GM19025 (cell line): ENCODE results near the gene TMEM87B.

Experiments used
- ATAC-seq: cut with Tn5 transposase; IDR thresholded peaks from one replicate; pipeline ENCODE4 v1.9.1; 2021; ENCODE audit warnings: mild to moderate bottlenecking, low read depth, moderate library complexity; ENCODE audit not compliant: unreplicated experiment

Gene TMEM87B, protein sequence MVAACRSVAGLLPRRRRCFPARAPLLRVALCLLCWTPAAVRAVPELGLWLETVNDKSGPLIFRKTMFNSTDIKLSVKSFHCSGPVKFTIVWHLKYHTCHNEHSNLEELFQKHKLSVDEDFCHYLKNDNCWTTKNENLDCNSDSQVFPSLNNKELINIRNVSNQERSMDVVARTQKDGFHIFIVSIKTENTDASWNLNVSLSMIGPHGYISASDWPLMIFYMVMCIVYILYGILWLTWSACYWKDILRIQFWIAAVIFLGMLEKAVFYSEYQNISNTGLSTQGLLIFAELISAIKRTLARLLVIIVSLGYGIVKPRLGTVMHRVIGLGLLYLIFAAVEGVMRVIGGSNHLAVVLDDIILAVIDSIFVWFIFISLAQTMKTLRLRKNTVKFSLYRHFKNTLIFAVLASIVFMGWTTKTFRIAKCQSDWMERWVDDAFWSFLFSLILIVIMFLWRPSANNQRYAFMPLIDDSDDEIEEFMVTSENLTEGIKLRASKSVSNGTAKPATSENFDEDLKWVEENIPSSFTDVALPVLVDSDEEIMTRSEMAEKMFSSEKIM

GRCh38 chr2:112054847-112055729 lies at the start of gene TMEM87B:
TMEM87B (plus strand) TSS chr2:112055269; CDS start chr2:112055592, 323 bp downstream.
- ATAC-seq = peak; percentile 58

DNA sequence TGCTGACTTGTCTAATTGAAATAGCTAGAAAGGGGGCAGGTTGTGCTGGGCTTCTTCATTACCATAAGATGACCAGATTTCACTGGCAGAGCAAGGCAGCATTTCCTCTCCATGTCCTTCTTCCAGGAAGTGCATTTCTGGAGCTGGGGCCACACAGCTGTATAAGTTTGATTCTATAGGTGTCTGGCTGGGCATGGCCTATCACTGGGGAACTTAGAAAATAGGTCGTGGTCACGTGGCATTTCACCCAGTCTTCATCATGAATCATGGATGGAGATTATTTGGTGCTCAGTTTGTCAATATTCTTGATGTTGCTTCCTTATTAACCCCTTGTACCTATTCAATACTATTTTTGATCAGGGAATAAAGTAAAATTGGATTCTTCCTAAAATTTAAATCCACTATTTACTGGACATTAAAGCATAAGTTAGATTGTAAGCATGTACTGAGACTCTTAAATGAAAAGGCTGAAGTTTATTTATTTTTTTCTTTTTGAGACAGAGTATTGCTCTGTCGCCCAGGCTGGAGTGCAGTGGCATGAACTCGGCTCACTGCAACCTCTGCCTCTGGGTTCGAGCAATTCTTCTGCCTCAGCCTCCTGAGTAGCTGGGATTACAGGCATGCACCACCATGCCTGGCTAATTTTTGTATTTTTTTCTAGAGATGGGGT lies 49.5 kb upstream of the TMEM87B start:
- no peak for ATAC-seq

GRCh38 chr2:112006076-112006410 lies 49.0 kb upstream of the TMEM87B start:
- ATAC-seq = no peak

DNA sequence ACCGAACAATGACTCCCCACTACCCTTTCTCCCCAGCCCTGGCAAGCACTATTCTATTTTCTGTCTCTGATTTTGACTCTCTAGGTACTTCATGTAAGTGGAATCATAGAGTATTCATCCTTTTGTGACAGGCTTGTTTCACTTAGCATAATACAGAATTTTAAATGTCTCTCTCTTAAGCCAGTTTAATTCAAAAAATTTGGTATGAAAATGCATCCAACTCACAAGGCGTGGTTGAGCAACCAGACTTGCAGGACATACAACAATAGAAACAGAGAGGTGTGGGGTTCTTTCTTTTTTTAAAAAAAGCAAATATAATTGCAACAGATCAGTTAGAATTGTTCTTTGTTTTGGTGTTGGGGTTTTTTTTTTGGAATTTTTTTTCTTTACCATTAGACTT lies 47.6 kb upstream of the TMEM87B start:
- no peak for ATAC-seq

DNA sequence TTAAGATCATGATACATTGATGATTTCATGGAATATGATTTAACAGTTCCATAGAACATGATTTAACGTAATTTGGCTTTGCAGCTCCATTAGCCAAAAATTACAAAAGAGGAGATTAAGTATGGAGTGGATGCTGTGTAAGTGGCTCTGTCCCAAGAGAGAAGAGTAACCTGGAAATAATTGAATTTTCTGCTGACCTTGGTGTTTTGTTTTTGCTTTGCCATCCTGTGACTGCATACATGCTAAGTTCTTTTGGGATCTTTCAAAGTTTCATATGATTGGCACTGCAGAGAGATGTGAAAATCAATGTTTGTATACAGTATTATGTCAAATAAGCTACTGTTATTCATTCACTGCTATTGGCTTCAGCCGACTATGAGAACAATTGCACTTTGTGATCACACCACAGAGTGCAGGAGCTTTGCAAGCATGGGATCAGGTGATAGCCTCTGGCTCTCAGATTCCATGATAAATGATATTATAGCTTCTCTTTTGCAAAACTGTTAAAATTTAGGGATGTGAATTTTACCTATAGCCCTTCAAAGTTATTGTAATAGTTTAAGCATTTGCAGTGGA lies 46.1 kb upstream of the TMEM87B start:
- ATAC-seq = no peak

DNA sequence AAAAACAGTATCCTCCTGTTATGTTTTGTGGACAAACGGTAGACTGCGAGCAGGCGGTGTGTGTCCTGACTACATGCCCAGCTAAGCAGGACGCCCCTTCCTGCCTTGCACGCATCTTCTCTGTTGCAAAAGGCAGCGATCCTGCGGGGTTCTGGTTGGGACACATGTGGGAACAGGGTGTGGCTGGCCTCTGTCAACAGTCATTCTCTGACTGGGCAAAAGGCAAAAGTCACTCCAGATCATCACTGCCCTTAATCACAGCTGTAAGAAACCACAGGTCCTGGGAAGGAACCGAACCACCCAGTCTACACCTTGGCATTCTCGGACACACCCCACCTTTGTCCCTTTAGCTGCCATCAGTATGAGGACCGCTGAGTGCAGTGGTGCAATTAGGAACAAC lies 44.3 kb upstream of the TMEM87B start:
- ATAC-seq = no peak

DNA sequence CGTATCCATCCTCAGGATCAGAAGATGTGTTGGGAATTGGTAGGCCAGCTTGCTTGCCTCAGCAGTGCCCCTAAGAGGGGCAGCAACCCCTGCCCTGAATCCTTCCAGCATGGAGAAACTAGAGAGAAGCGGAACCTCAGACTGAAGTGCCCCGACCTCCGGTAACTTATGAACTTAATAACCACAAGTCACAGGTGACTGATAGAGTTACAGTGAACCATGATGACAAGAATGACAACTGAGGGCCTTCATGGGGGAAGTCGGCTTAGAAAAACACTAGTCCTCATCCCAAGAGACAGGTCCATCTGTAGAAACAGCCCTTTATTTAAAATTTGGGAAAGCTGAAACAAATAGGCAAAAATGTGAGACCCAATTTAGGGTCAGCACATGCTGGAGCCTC lies 42.5 kb upstream of the TMEM87B start:
- no peak for ATAC-seq

GRCh38 chr2:112018846-112019245 lies 36.2 kb upstream of the TMEM87B start:
- no peak for ATAC-seq

DNA sequence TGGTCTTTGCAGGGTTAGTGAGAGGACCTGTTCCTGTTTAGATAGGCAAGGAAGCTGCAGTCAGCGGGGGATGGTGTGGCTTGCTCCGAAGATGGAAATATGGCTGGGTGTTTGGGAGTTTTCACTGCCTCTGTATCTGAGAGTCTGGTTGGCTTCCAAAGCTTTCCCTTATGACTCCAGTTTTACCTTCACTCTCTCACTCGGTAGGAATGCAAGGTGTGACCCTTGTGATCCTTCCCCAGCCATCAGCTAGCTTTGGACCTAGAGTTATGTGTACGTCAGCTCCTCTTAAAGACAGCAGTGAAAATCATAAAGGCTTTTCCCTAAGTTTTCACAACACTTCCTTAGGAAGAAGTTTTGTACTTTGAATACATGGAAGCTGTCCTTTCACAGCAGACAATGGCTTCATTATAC lies 35.5 kb upstream of the TMEM87B start:
- no peak for ATAC-seq

DNA sequence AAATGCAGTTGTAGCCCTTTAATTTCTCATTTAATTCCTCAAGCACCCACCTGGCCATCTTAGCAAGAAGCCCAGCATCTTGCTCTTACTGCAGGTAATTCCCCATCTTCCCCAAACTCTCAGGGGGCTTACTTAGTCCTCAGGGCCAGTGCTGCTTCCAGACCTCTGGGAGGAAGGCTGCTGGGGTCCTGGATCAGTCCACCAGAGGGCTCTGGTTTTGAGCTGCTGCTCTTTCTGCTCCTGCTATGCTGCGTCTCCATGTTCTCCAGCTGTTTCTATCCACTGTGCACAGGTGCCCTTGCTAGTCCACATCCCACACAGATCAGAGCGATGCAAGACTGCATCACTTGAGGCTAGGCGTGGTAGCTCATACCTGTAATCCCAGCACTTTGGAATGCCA lies 34.5 kb upstream of the TMEM87B start:
- ATAC-seq = no peak

GRCh38 chr2:112021290-112021689 lies 33.8 kb upstream of the TMEM87B start:
- no peak for ATAC-seq

DNA sequence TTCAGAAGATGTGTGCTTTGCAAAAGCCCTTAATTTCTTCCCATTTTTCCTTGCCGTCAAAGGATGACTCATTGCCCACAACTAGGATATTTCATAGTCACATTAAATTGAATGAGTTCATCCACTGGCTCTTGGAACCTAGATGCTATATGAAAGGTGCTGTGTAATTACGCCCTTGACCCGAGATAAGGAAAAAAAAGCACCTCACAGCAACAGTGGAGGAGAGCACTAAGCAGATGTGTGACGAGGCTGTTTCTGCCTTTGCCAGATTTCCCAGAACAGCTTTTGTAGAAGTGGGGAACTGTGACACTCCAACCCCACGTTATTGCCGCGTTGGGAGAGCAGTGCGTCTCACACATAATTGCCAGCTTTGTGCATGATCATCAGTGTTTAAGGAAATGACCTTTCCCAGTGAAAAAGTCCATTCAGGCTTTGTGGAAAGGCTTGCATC lies 33.3 kb upstream of the TMEM87B start:
- ATAC-seq = no peak

DNA sequence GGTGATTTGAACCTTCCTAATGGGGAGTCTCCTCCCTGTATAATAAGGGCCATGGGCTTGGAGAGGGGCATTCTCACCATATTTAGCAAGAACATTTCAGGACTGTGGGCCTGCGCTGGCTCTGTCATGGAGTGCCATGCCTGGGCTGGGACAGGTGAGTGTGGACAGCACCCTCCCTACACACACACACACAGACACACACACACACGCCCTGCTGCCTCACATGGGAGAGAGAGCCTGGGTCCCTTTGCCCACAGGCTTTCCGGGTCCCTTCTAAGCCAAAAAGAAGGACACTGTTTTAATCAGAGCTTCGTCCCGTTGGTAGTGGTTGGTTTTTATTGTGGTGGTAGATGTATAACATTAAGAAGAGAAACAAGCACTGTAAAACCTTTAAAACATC lies 31.4 kb upstream of the TMEM87B start:
- no peak for ATAC-seq

DNA sequence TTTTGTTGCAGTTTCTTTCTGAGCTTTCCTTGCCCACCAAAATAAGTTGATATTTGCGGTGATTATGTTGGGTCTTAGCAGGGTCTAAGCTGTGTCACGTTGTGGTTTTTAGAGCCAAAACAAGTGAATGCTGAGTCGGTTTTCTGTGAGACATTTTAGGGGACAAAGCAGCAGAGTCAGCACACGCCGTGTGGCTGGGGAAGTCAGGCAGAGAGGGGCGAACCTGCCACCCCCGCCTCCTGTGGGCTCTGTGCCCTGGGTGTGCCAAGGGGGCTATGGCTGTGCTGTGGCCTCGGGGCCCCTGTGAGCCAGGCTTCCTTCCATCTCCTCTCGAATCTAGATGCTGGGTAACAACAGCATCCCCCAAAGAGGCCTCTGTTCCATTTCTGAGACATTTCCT lies 30.8 kb upstream of the TMEM87B start:
- no peak for ATAC-seq

DNA sequence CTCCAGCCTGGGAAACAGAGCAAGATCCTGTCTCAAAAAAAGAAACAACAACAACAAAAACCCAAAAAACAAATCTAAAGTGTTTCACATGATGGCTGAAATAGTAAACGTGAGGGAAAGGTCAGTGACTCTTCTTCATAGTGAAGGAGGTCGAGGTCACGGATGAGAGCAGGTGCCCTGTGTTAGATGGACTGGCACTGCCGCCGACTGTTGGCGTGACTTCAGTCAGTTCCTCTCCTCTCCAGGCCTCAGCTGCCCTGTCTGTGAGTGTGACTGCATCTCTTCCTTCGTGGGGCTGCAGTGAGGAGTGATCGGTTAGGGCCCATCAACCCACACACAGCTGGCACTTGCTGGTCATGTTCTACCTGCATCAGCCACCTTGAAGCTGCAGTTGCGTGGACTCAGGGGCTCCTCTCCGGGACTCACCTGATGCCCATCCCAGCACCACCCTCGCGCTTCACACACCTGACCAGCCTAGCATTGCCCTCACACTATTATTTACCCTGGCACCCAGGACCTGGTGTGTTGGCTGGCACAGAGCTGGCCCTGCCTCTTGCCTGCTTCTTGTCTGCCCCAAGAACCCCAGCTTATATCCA lies 30.1 kb upstream of the TMEM87B start:
- ATAC-seq = no peak

- ATAC-seq = no peak
Measured at GRCh38 chr2:112026509-112026908, 28.6 kb upstream of the TMEM87B start.

GRCh38 chr2:112027767-112028166 lies 27.3 kb upstream of the TMEM87B start:
- no peak for ATAC-seq

DNA sequence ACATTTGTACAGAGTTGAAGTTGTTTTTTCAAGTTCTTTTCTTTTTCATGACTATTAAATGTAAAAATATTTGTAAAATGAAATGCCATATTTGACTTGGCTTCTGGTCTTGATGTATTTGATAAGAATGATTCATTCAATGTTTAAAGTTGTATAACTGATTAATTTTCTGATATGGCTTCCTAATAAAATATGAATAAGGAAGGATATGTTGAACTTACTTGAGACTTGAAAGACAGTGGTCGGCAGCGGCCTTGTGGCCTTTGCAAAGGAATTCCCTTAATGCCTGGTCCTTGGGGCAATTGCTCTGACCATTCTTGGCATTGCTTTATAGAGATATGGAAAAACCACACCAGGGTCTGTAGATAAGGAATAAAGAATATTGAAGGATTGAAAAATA lies 25.9 kb upstream of the TMEM87B start:
- ATAC-seq = no peak

- ATAC-seq = no peak
Measured at GRCh38 chr2:112031473-112032223, 23.4 kb upstream of the TMEM87B start.
